Ascending aorta (tissue), 2 donors: Measurements from ENCODE around the gene TXK. TPM values are rescaled to one million over a fixed set of nuclear protein-coding genes. Genes with fewer than 3 reads are reported as not detected.

Experiments
- DNase-seq, 2 donors: peaks; one replicate each; pipeline ENCODE4 v3.0.0-alpha.2; 2019; ENCODE audit warnings: low spot score in 2 of 2
- H3K27ac ChIP-seq, 2 donors: fragments of 200-600 bp; sonication (generic); one replicate each; pipeline ENCODE4 v1.5.1; 2016 to 2017; ENCODE audit warnings: mild to moderate bottlenecking in 1 of 2
- H3K27me3 ChIP-seq: fragments of 200-600 bp; sonication (generic); one replicate; pipeline ENCODE4 v1.5.1; 2017
- H3K36me3 ChIP-seq, 2 donors: fragments of 200-600 bp; sonication (generic); one replicate each; pipeline ENCODE4 v1.5.1; 2016
- H3K4me1 ChIP-seq, 2 donors: fragments of 200-600 bp; sonication (generic); one replicate each; pipeline ENCODE4 v1.5.1; 2016 to 2017; ENCODE audit warnings: mild to moderate bottlenecking in 1 of 2
- H3K4me3 ChIP-seq, 2 donors: fragments of 200-600 bp; sonication (generic); one replicate each; pipeline ENCODE4 v1.5.1; 2016 to 2017; ENCODE audit warnings: mild to moderate bottlenecking in 1 of 2
- H3K9me3 ChIP-seq, 2 donors: fragments of 200-600 bp; sonication (generic); one replicate each; pipeline ENCODE4 v1.5.1; 2016
- CTCF ChIP-seq, 3 experiments: fragments of 200-600 bp in 2 of 3; fragments of 450-650 bp in 1 of 3; sonication (generic) in 2 of 3; IDR thresholded peaks; one replicate each; pipeline ENCODE4 v1.5.1; 2016 to 2019; ENCODE audit warnings: antibody characterized with exemption in 3 of 3, mild to moderate bottlenecking in 1 of 3, moderate library complexity in 1 of 3
- intact Hi-C: fragments of 100-400 bp; cut with DNase I; formaldehyde crosslinking; loops from one replicate; pipeline ENCODE4 v1.15.1; 2023
- total RNA-seq: library from RNA; depleted of rRNA; stranded (reverse); fragments of >200 nt; gene quantifications from one replicate; pipeline ENCODE4 v1.1.0, GENCODE V29; 2016

Gene TXK
- total RNA-seq, 1 donor from 2014 or later = not detected

DNA sequence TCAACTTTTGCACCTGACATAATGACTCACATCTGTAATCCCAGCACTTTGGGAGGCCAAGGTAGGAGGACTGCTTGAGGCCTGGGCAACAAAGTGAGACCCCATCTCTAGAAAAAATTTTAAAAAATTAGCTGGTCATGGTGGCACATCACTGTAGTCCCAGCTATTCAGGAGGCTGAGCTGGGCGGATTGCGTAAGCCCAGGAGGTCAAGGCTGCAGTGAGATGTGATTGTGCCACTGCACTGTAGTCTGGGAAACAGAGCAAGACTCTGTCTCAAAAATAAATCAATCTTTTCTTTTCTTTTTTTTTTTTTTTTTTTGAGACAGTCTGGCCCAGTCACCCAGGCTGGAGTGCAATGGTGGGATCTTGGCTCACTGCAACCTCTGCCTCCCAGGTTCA is 65.0 kb downstream of the TXK start:
- no peak for DNase-seq
- H3K4me3 ChIP-seq = no peak overlapping the region
- no peaks in the 10 kb centered on the region for H3K27me3 ChIP-seq
- intact Hi-C loops = no loop called here
- H3K9me3 ChIP-seq = no peaks in the 10 kb centered on the region
- no peaks in the 10 kb centered on the region for H3K4me1 ChIP-seq
- no peaks in the 10 kb centered on the region for H3K36me3 ChIP-seq
- TF ChIP-seq CTCF (IDR thresholded peaks at IDR 0.05) = no peak
- no peak overlapping the region for H3K27ac ChIP-seq

DNA sequence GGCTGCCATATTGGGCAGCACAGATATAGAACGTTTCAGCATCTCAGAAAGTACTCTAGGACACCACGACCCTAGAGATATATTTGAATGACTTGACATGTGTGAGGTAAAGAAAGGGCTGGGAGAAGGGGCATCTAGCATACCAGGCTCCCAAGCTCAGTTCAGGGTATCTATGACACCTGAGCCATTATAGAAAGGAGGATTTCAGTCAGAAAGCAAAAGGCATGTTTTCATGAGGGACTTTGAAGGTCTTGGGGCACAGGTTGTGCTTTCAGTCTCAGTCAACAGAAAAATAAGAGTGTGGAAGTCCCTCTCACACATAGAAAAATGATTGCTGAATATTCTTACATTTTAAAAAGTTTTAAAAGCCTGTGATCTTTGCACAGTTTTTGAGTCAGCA is 65.9 kb downstream of the TXK start:
- intact Hi-C loops = no loop called here
- DNase-seq = no peak
- H3K4me1 ChIP-seq = no peaks in the 10 kb centered on the region
- no peak overlapping the region for H3K4me3 ChIP-seq
- H3K36me3 ChIP-seq = no peaks in the 10 kb centered on the region
- TF ChIP-seq CTCF (IDR thresholded peaks at IDR 0.05) = no peak
- H3K27ac ChIP-seq = no peak overlapping the region
- H3K27me3 ChIP-seq = no peaks in the 10 kb centered on the region
- no peaks in the 10 kb centered on the region for H3K9me3 ChIP-seq

- Histone ChIP-seq H3K9me3 (no peaks in the 10 kb centered on the region), H3K4me3 (no peak overlapping the region), H3K4me1 (no peaks in the 10 kb centered on the region), H3K27ac (no peak overlapping the region), H3K36me3 (no peaks in the 10 kb centered on the region), H3K27me3 (no peaks in the 10 kb centered on the region)
- intact Hi-C loops = no loop called here
- DNase-seq = no peak
- TF ChIP-seq CTCF (IDR thresholded peaks at IDR 0.05) = no peak
These were observed 66.5 kb downstream of the TXK start for GRCh38 chr4:48067536-48067935.

- Histone ChIP-seq H3K27ac (no peak overlapping the region), H3K4me1 (no peaks in the 10 kb centered on the region), H3K9me3 (peaks cover 0 to 2% of the 10 kb centered on the region in 2 donors), H3K4me3 (no peak overlapping the region), H3K27me3 (no peaks in the 10 kb centered on the region), H3K36me3 (no peaks in the 10 kb centered on the region)
- intact Hi-C loops = no loop called here
- TF ChIP-seq CTCF (IDR thresholded peaks at IDR 0.05) = no peak
- no peak for DNase-seq
These were observed 68.4 kb downstream of the TXK start for GRCh38 chr4:48065587-48066052.

- intact Hi-C loops = no loop called here
- H3K27ac ChIP-seq = no peak overlapping the region
- H3K36me3 ChIP-seq = no peaks in the 10 kb centered on the region
- H3K4me3 ChIP-seq = no peak overlapping the region
- TF ChIP-seq CTCF (IDR thresholded peaks at IDR 0.05) = no peak
- H3K27me3 ChIP-seq = no peaks in the 10 kb centered on the region
- H3K9me3 ChIP-seq = peaks cover 0 to 3% of the 10 kb centered on the region in 2 donors
- no peak for DNase-seq
- H3K4me1 ChIP-seq = no peaks in the 10 kb centered on the region
These were observed 69.7 kb downstream of the TXK start for GRCh38 chr4:48064349-48064748.
